HepG2 (cell line): ENCODE results near the gene DVL3. TPM values are rescaled to one million over a fixed set of nuclear protein-coding genes. Genes with fewer than 3 reads are reported as not detected.

ENCODE experiments used
- ARNT ChIP-seq: fragments of 450-650 bp; IDR thresholded peaks from 2 replicates; pipeline ENCODE4 v1.6.1; 2017
- BRD4 ChIP-seq: sonication (generic); formaldehyde crosslinking; IDR thresholded peaks from 2 replicates; pipeline ENCODE4 v1.4.0; 2020; ENCODE audit warnings: missing genetic modification reagents
- DMAP1 ChIP-seq: IDR thresholded peaks from 2 replicates; pipeline ENCODE4 v1.6.1; 2016
- RNF2 ChIP-seq: fragments of 450-650 bp; conservative IDR thresholded peaks from 2 replicates; pipeline ENCODE4 v1.6.1; 2016; ENCODE audit warnings: low read depth
- ZKSCAN1 ChIP-seq: fragments of 150-350 bp; IDR thresholded peaks from 2 replicates; pipeline ENCODE4 v1.6.1; 2014; ENCODE audit warnings: low read length
- ZNF326 ChIP-seq: sonication (generic); formaldehyde crosslinking; IDR thresholded peaks from 2 replicates; pipeline ENCODE4 v1.4.0; 2020; ENCODE audit warnings: missing genetic modification reagents, borderline replicate concordance
- ZNF547 ChIP-seq: sonication (generic); formaldehyde crosslinking; IDR thresholded peaks from 2 replicates; pipeline ENCODE4 v1.5.1; 2020; ENCODE audit warnings: mild to moderate bottlenecking, missing genetic modification reagents
- polyA plus RNA-seq, 8 experiments: library from polyadenylated mRNA; depleted of rRNA in 3 of 8; stranded (reverse) in 7 of 8; unstranded in 1 of 8; fragments of >200 nt; fragmentation: Illumina TruSeq in 4 of 8; extraction: Trizol in 4 of 8; gene quantifications; 2 replicates each; pipeline versions ENCODE4 v1.2.1 to v1.2.3, GENCODE V29; 2011 to 2016; ENCODE audit warnings: low read depth in 4 of 8, missing spikeins in 1 of 8, mixed read lengths in 1 of 8; ENCODE audit not compliant: insufficient read depth in 1 of 8
- total RNA-seq, 5 experiments: library from RNA; depleted of rRNA; stranded (reverse); fragments of >200 nt; fragmentation: Illumina TruSeq; extraction: Trizol; gene quantifications; 2 replicates each; pipeline ENCODE4 v1.2.3, GENCODE V29; 2016; ENCODE audit warnings: low read depth in 1 of 5
- TF ChIP-seq, protein P1 (sequence below): IDR thresholded peaks from 2 replicates; pipeline ENCODE4 v1.6.1; 2016; ENCODE audit warnings: control low read depth
- TF ChIP-seq, protein P2 (sequence below): sonication (generic); formaldehyde crosslinking; IDR thresholded peaks from 2 replicates; pipeline ENCODE4 v1.4.0; 2020; ENCODE audit warnings: missing genetic modification reagents
- TF ChIP-seq, protein P3 (sequence below): sonication (generic); formaldehyde crosslinking; IDR thresholded peaks from 2 replicates; pipeline ENCODE4 v1.4.0; 2020; ENCODE audit warnings: missing genetic modification reagents
- TF ChIP-seq, protein P4 (sequence below): sonication (generic); formaldehyde crosslinking; conservative IDR thresholded peaks from 2 replicates; pipeline ENCODE4 v1.8.1; 2023; ENCODE audit warnings: missing genetic modification reagents

DVL3 gene
- total and polyA plus RNA-seq, 2 of the 13 experiments (the other 11 are each of a cell fraction or from before 2014, with no cell fraction given): 29.0 to 36.1 TPM

DNA sequence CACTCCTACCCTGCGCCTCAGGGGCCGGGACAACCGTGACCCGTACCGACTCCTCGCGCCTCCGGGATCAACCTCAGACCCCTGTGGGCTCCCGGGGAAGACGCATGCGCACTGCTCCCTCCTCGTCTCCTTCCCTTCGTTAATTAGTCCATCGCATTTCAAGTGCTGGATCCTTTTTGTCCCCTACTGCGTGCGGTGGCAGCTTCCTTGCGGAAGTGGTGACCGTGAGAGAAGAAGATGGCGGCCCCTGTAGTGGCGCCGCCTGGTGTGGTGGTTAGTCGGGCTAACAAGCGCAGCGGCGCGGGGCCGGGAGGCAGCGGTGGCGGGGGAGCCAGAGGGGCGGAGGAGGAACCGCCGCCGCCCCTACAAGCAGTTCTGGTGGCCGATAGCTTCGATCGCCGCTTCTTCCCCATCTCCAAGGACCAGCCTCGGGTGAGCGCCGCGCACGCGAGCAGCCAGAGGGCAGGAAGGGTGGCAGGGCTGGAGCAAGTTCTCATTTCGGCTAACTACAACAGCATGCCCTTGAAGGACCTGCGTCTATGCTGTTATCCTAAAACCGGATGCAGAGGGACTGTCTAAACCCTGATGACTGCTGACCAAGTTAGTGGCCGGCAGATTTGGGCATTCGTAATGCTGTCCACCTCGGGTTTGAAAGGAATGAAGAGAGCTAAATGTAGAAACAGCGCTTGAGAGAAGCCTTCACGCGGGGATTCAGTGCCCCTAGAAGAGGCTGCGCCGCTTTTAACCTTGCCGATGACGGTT is 19.8 kb upstream of the DVL3 start, which contains the start of gene EIF2B5 (continued):
- TF ChIP-seq, protein P1, sequence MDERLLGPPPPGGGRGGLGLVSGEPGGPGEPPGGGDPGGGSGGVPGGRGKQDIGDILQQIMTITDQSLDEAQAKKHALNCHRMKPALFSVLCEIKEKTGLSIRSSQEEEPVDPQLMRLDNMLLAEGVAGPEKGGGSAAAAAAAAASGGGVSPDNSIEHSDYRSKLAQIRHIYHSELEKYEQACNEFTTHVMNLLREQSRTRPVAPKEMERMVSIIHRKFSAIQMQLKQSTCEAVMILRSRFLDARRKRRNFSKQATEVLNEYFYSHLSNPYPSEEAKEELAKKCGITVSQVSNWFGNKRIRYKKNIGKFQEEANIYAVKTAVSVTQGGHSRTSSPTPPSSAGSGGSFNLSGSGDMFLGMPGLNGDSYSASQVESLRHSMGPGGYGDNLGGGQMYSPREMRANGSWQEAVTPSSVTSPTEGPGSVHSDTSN (CRISPR knock-in tag): no peak
- TF ChIP-seq, protein P2, sequence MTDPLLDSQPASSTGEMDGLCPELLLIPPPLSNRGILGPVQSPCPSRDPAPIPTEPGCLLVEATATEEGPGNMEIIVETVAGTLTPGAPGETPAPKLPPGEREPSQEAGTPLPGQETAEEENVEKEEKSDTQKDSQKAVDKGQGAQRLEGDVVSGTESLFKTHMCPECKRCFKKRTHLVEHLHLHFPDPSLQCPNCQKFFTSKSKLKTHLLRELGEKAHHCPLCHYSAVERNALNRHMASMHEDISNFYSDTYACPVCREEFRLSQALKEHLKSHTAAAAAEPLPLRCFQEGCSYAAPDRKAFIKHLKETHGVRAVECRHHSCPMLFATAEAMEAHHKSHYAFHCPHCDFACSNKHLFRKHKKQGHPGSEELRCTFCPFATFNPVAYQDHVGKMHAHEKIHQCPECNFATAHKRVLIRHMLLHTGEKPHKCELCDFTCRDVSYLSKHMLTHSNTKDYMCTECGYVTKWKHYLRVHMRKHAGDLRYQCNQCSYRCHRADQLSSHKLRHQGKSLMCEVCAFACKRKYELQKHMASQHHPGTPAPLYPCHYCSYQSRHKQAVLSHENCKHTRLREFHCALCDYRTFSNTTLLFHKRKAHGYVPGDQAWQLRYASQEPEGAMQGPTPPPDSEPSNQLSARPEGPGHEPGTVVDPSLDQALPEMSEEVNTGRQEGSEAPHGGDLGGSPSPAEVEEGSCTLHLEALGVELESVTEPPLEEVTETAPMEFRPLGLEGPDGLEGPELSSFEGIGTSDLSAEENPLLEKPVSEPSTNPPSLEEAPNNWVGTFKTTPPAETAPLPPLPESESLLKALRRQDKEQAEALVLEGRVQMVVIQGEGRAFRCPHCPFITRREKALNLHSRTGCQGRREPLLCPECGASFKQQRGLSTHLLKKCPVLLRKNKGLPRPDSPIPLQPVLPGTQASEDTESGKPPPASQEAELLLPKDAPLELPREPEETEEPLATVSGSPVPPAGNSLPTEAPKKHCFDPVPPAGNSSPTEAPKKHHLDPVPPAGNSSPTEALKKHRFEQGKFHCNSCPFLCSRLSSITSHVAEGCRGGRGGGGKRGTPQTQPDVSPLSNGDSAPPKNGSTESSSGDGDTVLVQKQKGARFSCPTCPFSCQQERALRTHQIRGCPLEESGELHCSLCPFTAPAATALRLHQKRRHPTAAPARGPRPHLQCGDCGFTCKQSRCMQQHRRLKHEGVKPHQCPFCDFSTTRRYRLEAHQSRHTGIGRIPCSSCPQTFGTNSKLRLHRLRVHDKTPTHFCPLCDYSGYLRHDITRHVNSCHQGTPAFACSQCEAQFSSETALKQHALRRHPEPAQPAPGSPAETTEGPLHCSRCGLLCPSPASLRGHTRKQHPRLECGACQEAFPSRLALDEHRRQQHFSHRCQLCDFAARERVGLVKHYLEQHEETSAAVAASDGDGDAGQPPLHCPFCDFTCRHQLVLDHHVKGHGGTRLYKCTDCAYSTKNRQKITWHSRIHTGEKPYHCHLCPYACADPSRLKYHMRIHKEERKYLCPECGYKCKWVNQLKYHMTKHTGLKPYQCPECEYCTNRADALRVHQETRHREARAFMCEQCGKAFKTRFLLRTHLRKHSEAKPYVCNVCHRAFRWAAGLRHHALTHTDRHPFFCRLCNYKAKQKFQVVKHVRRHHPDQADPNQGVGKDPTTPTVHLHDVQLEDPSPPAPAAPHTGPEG: no peak; the same call in none of the 2 replicates
- TF ChIP-seq, protein P3, sequence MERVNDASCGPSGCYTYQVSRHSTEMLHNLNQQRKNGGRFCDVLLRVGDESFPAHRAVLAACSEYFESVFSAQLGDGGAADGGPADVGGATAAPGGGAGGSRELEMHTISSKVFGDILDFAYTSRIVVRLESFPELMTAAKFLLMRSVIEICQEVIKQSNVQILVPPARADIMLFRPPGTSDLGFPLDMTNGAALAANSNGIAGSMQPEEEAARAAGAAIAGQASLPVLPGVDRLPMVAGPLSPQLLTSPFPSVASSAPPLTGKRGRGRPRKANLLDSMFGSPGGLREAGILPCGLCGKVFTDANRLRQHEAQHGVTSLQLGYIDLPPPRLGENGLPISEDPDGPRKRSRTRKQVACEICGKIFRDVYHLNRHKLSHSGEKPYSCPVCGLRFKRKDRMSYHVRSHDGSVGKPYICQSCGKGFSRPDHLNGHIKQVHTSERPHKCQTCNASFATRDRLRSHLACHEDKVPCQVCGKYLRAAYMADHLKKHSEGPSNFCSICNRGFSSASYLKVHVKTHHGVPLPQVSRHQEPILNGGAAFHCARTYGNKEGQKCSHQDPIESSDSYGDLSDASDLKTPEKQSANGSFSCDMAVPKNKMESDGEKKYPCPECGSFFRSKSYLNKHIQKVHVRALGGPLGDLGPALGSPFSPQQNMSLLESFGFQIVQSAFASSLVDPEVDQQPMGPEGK (CRISPR knock-in tag): peak; percentile 66; the same call in 1 of the 2 replicates
- TF ChIP-seq ZKSCAN1 (peak; percentile 63; the same call in 1 of the 2 replicates), BRD4 (CRISPR knock-in tag) (peak; percentile 55; the same call in 1 of the 2 replicates), ZNF547 (peak; percentile 53; the same call in 1 of the 2 replicates), RNF2 (peak; percentile 41; the same call in 1 of the 2 replicates), ZNF326 (CRISPR knock-in tag) (no peak), ARNT (no peak), DMAP1 (CRISPR knock-in tag) (peak; percentile 95)
- TF ChIP-seq, protein P4, sequence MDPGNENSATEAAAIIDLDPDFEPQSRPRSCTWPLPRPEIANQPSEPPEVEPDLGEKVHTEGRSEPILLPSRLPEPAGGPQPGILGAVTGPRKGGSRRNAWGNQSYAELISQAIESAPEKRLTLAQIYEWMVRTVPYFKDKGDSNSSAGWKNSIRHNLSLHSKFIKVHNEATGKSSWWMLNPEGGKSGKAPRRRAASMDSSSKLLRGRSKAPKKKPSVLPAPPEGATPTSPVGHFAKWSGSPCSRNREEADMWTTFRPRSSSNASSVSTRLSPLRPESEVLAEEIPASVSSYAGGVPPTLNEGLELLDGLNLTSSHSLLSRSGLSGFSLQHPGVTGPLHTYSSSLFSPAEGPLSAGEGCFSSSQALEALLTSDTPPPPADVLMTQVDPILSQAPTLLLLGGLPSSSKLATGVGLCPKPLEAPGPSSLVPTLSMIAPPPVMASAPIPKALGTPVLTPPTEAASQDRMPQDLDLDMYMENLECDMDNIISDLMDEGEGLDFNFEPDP (CRISPR knock-in tag): no peak; the same call in 1 of the 2 replicates
